Left ventricle myocardium superior (tissue), 1 donor: Measurements from ENCODE around the gene ASF1B. TPM values are rescaled to one million over a fixed set of nuclear protein-coding genes. Genes with fewer than 3 reads are reported as not detected.
"Not testable (repeated sequence)": the region's sequence is repeated elsewhere in the genome, so short reads cannot be mapped to it uniquely, and the experiment has no call there.

Experiments used
- ATAC-seq: fragments of 200-7000 bp; cut with Tn5 transposase; one replicate; pipeline ENCODE4 v1.9.1; 2020; ENCODE audit warnings: mild to moderate bottlenecking, moderate library complexity
- DNase-seq: peaks from one replicate; pipeline ENCODE4 v3.0.0-alpha.2; 2020
- intact Hi-C: fragments of 100-400 bp; cut with micrococcal nuclease; formaldehyde crosslinking; loops from one replicate; pipeline ENCODE4 v1.11.0; 2022
- total RNA-seq: library from RNA; stranded (reverse); fragmentation: NEBNext Ultra II Directional; extraction: Animal tissue kit (Norgen Biotek cat#: 25700); gene quantifications from one replicate; pipeline ENCODE4 v1.2.1, GENCODE V29; 2021
- donor health status: DM: no; HTN: yes; CAD: no; lungs with severe emphysema.

ASF1B gene
- total RNA-seq, 1 donor from 2014 or later: 1.6 TPM

DNA sequence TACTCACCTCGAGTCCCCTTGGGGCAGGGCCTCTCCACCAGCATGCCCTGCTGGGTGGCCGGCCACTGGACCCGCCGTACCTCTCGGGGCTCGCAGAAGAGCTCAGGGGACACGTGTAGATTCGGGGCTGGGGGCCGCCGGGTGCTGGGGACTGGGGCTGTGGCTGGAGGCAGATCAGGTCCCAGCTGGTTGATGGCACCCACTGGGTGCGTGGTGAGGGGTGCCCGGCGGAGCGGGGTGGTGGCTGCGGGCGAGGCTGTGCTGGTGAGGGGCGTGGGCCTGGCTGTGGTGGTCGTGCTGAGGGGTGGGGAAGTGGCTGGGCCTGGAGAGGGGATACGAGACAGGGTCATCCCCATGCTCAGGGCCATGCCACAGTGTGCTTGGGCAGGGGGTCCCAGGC, 24.9 kb upstream of the ASF1B start:
- DNase-seq (no peak), ATAC-seq (no peak)
- intact Hi-C loops: no loop called here

DNA sequence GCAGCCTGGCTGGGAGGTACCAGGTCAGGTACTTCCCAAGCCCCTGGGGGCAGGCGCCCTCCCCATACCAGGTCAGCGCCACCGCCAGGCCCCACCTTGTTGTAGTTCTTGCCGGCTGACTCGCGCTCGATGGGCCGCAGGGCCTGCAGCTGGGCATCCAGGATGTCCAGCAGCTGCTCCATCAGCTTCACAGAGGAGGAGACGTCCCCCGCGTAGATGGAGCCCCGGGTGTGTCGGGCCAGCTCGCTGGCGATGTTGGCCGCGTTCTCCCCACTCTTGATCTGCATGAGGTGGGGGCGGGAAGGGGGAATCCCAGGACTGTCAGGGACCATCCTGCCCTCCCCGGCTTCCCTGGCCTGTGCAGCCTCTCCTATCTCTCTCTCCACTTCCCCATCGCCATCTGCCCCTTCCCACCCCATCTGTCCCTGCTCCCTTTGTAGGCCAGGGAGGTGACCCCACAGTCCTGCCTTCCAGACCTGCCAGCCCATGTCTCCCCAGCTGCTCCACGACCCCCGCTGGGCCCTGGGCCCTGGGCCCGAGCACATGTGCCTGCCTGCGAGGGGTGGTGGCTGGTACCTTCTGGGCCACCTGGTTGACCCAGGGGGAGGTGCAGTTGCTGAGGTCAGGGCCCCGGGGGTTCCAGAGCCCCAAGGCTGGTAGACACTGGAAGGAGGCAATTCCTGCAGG, 23.8 kb upstream of the ASF1B start:
- intact Hi-C loops: no loop called here
- DNase-seq (no peak), ATAC-seq (no peak)

DNA sequence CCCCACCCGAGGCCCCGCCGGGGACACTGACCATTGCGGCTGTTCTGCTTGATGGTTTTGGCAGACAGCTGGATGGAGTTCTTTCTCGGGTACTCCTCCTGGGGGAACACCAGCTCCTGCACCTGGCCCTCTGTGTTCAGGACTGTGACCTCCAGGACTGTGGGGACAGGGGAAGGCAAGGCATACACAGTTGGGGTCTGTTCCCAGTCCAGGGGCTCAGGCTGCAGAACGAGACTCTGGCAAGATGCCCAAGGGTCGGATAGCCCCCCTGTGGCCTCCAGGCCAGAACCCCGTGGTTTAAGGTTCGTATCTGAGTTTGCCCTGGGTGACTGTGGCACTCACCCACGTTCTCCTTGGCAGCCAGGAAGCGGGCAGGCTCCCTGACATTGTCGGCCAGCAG, 22.7 kb upstream of the ASF1B start:
- no peak for DNase-seq
- intact Hi-C loops: no loop called here
- ATAC-seq: no peak

DNA sequence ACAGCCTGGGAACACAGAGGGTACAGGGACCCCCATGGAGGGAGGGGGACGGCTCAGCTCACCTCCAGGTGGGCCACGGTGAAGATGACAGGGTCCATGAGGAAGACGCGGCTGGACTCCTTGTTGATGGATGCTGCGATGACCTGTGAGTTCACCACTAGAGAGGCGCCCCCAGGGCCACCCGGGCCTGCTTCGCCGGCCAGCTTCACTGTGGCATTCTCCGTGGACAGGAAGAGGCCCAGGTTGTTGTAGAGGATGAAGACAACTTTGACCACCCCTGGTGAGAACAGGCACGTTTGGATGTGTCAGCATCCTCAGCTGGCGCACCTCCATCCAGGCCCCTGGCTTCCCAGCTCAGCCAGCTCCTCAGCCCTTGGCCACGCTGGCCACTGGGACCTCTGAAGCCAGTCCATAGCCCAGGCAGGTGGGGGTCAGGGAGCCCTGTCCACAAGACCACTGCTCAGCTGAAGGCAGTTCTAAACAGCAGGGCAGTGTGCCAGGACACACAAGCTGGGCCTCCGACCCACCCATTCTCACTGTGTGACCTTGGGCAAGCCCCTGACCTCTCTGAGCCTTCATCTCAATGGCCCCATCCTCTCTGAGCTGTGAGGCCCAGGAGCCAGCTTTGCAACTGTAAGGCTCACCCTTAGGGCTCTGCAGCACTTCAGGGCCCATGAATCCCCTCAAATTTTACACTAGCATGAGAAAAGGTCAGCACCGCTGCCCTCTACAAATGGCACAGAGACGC, 22.1 kb upstream of the ASF1B start:
- ATAC-seq (no peak), DNase-seq (no peak)
- intact Hi-C loops: no loop called here

DNA sequence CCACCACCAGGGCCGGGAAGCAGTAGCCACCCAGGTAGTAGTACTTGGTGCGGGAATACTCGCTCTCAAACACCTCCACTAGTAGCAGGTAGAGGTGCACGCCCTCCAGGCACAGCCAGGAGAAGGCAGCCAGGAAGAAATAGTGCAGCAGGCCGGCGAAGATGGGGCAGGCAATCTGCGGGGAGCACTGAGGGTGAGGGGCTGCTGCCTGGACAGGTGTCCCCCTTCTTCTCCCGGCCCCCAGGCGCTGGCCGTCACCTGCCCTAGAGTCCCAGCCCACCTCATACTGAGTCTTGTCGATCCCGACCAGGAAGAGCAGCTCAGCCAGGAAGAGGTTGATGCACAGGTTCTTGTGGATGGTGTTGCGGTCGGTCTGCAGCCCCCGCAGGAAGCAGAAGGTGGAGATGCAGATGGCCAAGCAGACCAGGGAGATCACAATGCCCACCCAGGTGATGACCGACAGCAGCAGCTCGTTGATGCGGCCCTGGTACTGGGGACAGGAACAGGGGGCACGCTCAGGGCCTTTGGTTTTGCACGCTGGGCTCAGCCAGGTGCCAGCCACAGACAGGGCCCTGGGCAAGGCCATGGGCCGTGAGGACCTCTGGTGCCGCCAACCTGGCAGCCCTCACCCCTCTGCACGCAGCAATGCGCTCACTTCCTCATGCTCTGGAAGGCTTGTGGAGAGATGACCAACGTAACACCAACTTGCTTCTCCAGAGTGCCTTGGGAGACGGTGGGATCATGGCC, 20.8 kb upstream of the ASF1B start:
- no peak for ATAC-seq
- no peak for DNase-seq
- intact Hi-C loops: no loop called here

DNA sequence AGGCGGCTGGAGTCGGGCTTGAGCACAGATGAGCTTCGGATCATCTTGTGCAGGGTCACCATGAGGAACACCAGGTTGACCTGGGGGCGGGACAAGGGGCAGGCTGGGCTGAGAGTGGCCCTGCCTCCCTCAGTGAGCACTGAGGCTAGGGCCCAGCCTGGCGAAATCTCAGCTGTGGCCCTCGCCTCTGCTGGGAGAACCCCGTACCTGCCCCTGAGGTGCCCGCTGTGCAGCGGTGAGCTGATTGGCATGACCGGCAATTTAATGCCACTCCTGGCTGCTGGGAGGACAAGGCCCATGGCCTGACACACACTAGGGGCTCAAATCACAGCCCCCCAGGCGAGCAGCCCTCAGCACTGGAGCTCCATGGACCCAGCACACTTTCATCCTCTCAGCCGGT, 19.7 kb upstream of the ASF1B start:
- DNase-seq (no peak), ATAC-seq (no peak)
- intact Hi-C loops: no loop called here

DNA sequence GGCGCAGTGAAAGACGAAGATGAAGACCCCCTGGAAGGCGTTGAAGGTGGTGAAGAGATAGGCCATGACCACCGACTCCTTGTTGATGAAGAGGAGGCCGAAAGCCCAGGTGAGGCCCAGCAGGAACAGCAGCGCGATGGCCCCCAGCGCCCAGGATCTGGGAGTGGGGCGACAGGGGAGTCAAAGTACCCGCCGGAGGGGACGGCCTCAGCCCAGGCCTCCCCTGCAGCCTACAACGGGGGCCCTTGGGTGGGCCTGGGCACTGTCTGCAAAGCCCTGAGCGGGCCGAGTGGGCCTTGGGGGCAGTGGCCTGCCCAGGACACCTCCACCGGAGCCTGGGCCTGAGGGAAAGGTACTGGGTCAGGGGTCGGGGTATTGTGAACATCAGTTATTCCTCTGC, 19.0 kb upstream of the ASF1B start:
- ATAC-seq (no peak), DNase-seq (no peak)
- intact Hi-C loops: no loop called here

DNA sequence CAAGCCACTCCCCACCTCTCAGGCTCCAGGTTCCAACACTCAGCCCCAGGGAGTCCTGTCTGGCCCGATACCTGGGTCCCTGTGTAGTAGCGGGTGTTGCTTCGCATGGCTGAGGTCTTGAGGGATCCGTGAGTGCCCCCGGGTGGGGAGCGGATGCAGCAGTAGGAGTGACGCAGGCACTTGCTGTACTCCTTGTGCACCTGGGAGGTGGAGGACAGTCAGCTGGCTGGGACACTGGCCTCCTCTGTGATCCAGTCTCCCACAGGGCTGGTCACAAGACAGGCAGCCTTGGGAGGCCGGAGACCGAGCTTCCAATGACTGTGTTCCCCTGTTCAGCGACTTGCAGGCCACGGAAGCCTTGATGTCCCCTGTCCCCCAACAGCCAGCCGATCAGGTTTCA, 16.3 kb upstream of the ASF1B start:
- DNase-seq (no peak), ATAC-seq (no peak)
- intact Hi-C loops: no loop called here

DNA sequence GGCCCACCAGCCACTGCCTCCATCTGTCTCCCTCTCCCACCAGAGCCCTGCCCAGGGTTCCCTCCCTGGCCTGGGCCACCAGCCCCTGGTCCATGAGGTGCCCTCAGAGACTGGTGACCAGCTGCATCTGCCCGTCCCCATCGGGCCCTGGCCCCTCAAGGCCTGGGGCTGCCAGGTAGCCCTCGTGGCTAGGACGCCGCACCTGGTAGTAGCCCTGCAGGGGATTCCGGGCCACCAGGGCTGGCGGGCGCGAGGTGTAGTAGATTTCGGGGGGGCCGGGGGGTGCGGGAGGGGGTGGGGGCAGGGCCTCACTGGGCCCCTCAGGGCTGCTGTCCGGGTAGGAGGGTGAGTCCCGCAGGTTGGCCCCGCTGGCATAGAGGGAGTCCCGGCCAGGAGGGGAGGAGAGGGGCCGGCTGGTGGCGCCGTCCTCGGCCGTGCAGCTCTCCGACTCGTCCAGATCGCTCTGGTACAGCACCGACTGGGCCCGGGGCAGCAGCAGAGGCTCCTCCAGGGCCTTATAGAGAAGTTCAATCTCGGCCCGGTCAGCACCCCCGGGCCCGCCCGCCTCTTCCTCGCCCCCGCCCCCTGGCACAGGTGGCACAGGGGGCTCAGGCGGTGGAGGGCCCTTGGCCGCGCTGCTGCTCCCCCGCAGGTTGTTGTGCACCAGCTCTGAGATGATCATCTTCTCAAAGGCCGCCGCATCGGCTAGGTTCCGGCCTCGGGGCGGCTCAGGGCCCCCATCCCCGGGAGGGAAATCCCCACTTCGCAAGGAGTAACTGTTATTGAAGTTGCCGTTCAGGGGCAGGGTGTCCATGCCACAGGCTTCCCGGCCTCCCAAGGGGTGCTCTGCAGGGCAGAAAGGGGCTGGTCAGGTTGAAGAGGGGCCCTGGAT, 14.6 kb upstream of the ASF1B start:
- ATAC-seq (no peak), DNase-seq (no peak)
- intact Hi-C loops: no loop called here

DNA sequence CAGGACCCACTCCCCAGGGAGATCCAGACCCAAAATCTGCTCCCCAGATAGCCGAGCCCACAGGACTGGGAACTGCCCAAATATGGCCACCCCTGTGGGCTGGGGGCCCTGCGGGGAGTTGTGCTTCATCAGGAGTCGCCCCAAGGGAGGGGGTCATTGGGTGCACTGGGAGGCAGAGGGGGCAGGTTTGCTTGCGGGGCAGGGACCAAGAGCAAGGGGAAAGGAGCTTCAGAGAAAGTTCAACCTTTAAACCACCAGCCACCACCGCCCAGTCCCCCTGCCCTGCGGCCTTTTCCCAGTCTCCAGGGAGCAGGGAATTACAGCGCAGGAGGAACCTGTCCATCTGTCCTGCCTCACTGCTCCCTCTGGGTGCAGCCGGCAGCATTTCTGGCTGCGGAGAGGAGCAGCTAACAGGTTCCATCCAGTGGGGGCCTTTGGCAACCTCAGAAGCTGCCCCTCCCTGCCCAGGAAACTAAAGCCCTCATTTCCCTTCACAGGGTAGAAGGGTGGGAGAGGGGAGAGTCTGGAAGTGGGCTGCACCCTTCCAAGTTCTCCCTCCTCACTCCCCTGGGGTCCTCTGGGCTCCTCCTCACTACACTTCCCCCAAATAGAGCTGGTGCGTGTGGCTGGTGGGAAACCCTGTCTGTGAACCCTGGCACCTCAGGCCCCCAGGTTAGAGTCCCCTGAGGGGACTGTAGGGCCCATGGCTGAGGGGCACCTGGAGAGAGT, 13.8 kb upstream of the ASF1B start:
- no peak for DNase-seq
- no peak for ATAC-seq
- intact Hi-C loops: no loop called here

DNA sequence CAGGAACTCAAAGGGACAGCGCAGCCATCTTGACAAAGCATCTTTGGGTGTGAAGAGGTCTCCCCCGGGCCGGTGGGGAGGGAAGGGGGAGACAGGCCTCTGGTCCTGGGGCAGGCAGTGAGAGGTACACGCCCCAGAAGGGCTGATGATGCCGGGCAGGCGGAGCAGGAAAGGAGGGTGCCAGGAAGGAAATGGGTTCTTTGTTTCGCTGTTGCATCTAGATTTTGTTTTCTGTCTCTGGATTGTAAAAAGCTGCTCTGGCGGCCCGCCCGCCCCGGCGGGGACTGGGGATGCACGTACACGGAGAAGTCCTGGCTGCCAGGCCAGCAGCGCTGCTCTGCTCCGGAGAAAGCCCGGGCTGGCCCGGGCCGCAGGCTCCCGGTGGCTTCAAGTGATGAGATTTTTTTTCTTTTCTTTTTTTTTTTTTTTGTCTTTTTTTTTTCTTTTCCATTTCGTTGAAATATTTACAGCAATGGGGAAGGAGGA, 13.2 kb upstream of the ASF1B start:
- peak; percentile 90 for DNase-seq
- ATAC-seq: peak; percentile 74
- intact Hi-C loops: no loop called here

DNA sequence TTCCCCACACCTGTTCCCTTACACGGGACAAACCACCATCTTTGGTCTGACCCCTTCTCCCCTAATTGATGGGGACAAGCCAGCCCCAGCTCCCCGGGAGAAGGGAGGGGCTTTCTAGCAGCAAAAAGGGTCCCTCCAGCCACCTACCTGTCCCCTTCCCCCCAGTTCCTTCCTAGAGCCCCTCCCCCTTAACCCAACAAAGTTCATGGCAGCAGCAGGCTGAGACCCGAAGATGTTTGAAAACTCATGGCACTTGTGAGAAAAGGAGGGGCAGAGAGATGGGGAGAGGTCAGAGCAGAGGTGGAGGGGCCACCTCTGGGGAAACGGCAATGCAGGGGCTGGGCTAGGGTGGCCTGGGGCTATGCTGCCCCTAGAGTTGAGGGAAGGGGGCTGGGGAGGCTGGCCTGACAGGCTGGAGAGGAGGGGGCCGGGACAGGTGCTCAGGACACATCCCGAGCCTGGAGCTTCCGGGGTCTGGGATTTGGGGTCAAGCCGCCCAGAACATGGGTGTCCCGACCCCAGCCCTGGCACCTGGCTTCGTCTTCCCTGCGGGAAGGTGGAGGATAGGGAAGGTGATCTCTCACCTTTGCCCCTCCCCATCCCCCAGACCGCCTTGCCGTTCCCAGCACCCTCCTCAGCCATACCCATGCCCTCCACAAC, 12.5 kb upstream of the ASF1B start:
- DNase-seq (no peak), ATAC-seq (peak; percentile 4)
- intact Hi-C loops: no loop called here

DNA sequence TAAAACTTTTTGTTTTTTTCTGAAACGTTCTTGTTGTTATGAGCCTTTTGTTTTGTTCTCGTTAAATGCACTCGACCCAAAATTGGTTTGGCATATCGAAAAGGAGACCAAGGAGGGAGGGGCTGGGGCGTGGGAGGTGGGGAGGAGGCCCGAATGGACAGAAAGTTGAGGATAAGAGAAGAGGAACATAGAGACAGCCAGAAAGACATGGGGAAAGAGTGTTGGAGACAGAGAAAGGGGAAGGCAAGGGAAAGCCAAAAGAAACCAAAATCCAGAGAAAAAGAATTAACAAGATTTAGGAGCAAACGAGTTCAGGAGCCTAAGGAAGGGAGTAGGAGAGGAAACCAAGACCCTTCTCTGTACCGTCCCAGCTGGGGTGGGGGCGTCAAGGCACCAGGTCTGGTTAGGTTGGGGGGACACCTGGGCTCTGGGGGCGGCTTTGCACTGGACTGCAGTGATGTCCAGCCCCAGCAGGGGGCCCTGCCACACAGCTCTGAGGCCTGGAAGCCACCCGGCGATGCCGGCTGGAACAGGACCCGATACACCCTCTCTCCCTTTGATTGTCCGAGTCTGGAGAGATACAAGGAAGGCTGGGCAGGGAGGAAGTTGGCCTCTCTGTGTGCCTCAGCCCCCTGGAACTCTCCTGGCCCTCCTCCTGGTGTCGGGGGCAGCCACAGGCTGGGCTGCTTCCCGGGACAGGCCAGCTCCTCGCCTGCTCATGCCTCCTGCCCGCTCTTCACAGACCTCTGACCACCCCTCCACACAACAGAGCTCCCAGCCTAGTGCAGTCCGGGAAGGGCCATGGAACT, 11.6 kb upstream of the ASF1B start:
- intact Hi-C loops: no loop called here
- ATAC-seq: peak; percentile 84
- DNase-seq: peak; percentile 87

DNA sequence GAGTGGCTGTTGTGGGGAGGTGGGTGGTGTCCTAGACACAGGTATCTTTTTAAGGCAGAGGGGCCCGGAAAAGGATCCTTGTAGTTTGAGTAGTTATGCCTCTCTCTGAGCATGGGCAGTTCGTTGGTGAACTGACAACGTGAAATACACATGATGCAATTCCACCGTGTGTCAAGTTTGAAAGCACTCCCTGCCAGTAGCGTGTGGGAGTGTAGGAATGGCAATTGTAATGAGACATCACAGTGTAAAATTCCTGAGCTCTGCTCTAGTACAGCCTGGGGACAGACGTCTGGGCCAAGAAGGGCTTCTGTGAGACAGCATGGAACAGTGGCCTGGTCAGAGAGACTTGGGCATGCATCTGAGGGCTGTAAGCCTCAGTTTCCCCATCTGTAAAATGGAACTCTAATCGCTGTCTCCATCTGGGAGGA, 10.4 kb upstream of the ASF1B start:
- no peak for ATAC-seq
- DNase-seq: no peak
- intact Hi-C loops: no loop called here

DNA sequence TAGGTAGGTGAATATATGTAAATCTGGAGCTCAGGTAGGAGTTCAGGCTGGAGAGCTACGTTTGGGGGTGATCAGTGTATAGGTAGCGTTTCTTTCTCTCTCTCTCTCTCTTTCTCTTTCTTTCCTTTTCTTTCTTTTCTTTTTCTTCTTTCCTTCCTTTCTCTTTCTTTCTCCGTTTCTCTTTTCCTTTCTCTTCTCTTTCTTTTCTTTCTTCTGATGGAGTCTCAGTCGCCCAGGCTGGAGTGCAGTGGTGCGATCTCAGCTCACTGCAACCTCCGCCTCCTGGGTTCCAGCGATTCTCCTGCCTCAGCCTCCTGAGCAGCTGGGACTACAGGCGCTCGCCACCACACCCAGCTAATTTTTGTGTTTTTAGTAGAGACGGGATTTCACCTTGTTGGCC, 9.8 kb upstream of the ASF1B start:
- intact Hi-C loops, DNase-seq, ATAC-seq: not testable (repeated sequence)

DNA sequence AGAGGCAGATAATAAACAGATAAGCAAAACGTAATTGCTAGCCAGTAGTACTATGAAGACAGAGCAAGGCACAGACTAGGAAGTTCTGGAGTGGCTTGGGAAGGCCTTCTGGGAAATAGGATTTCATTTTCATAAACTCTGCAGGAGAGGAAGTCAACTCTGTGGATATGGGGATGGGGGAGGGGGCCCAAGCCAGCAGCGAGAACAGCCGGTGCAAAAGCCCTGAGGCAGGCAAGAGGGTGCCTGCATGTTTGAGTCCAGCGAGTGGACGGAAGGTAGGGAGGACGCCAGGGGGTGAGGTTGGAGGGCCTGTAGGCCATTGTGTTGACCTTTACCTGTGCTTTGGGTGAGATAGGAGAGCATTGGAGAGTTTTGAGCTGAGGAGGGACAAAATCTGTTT, 9.0 kb upstream of the ASF1B start:
- DNase-seq (no peak), ATAC-seq (no peak)
- intact Hi-C loops: no loop called here
